ENCODE measurements around the gene AJAP1. TPM values are rescaled to one million over a fixed set of nuclear protein-coding genes. Genes with fewer than 3 reads are reported as not detected.

AJAP1 gene
- total and polyA plus RNA-seq, 2 of the 8 experiments (the other 6 are each of a cell fraction or from before 2014, with no cell fraction given), result 1.9 to 6.2 TPM

GRCh38 chr1:4633346-4633745 is 21.1 kb upstream of the AJAP1 start:
- H4K8ac ChIP-seq (ENCODE audit: extremely low read depth, insufficient read depth, low read length), result no peak overlapping the region
- POLR2A ChIA-PET (ENCODE audit: partially characterized antibody), result no interaction called here
- H3K4ac ChIP-seq (replicated peaks; ENCODE audit: insufficient read length, low read depth, low read length), result no peak overlapping the region
- no peak overlapping the region for H2AK5ac ChIP-seq (ENCODE audit: low read depth, low read length)
- H3K9me3 ChIP-seq (ENCODE audit: insufficient read depth in 2 of 2, low read depth in 1 of 2, low read length in 1 of 2), result no peaks in the 10 kb centered on the region
- no peaks in the 10 kb centered on the region for H3K36me3 ChIP-seq (ENCODE audit: control insufficient read depth in 2 of 4, insufficient read depth in 4 of 4, low read length in 3 of 4)
- no peaks in the 10 kb centered on the region for H4K20me1 ChIP-seq (replicated peaks in 1 of 2; ENCODE audit: control insufficient read depth in 1 of 2, insufficient read depth in 2 of 2, low read length in 2 of 2)
- no peak overlapping the region for H3K27ac ChIP-seq (ENCODE audit: low read depth, low read length)
- H3K23me2 ChIP-seq (ENCODE audit: low read depth, low read length), result no peaks in the 10 kb centered on the region; the same call in 1 of the 2 replicates
- H3K18ac ChIP-seq (ENCODE audit: extremely low read depth, low read length), result no peak overlapping the region
- no peak overlapping the region for H3K9ac ChIP-seq (replicated peaks in 1 of 4; ENCODE audit: extremely low read depth in 1 of 4, low read depth in 3 of 4, low read length in 3 of 4)
- FAIRE-seq (no peak), DNase-seq (ENCODE audit: low read depth in 1 of 2, low spot score in 2 of 2) (no peak)
- 94% methylated on average over 9 of the region's 9 CpGs; no CpG with 5 or more reads in 1 of the 2 experiments for WGBS, 2 experiments (ENCODE audit: extremely low coverage in 1 of 2, insufficient coverage in 1 of 2, insufficient read length in 1 of 2, insufficient replicate concordance in 2 of 2, low coverage in 1 of 2, low lambda C conversion rate in 2 of 2, missing lambda C conversion rate in 1 of 2)
- H3K56ac ChIP-seq (replicated peaks; ENCODE audit: insufficient read length, low read depth, low read length), result no peak overlapping the region
- H3K79me1 ChIP-seq (ENCODE audit: low read depth, low read length), result no peaks in the 10 kb centered on the region
- H3K79me2 ChIP-seq (ENCODE audit: control insufficient read depth in 1 of 2, insufficient read depth in 2 of 2, low read length in 2 of 2), result no peaks in the 10 kb centered on the region
- H4K91ac ChIP-seq (replicated peaks; ENCODE audit: insufficient read length, low read length), result no peak overlapping the region
- H3K4me1 ChIP-seq (replicated peaks in 1 of 4; ENCODE audit: control insufficient read depth in 3 of 4, insufficient read depth in 4 of 4, low read length in 3 of 4), result peaks cover 0 to 8% (median 2%) of the 10 kb centered on the region in 4 experiments; a peak in 4 of 7 replicates
- H2BK120ac ChIP-seq (replicated peaks; ENCODE audit: low read depth, low read length), result no peak overlapping the region
- no peak overlapping the region for H3K4me2 ChIP-seq (ENCODE audit: insufficient read depth in 1 of 2, low read depth in 2 of 2, low read length in 2 of 2)
- no peaks in the 10 kb centered on the region for H3K27me3 ChIP-seq (replicated peaks in 1 of 4; ENCODE audit: control insufficient read depth in 3 of 4, extremely low read depth in 1 of 4, insufficient read depth in 3 of 4, low read length in 3 of 4)
- no peak overlapping the region for H3K14ac ChIP-seq (ENCODE audit: insufficient read length)
- no peak overlapping the region for H2BK5ac ChIP-seq (ENCODE audit: low read depth, low read length)
- no peak overlapping the region for H2BK12ac ChIP-seq (ENCODE audit: low read depth, low read length)
- no peak overlapping the region for H3K4me3 ChIP-seq (ENCODE audit: extremely low read depth in 1 of 4, insufficient read depth in 2 of 4, low read depth in 3 of 4, low read length in 4 of 4)
- no peak overlapping the region for H4K5ac ChIP-seq (ENCODE audit: insufficient read length, low read depth, low read length)
- CTCF ChIA-PET (ENCODE audit: partially characterized antibody), result no interaction called here
- H2AFZ ChIP-seq (ENCODE audit: low read length), result no peak overlapping the region
- H2BK15ac ChIP-seq (ENCODE audit: low read length), result no peak overlapping the region
- no peak overlapping the region for H2BK20ac ChIP-seq (ENCODE audit: low read length)
- H3K23ac ChIP-seq (ENCODE audit: insufficient read length), result no peak overlapping the region
- no peak for TF ChIP-seq CEBPB (IDR thresholded peaks at IDR 0.05; ENCODE audit: low read depth, low read length)
- TF ChIP-seq RXRA (IDR thresholded peaks at IDR 0.05; ENCODE audit: insufficient read depth, low read depth, low read length), result no peak
- TF ChIP-seq RBBP5 (IDR thresholded peaks at IDR 0.05; ENCODE audit: borderline replicate concordance, low read depth, low read length), result no peak
- no peak for TF ChIP-seq GTF2F1 (IDR thresholded peaks at IDR 0.05; ENCODE audit: borderline replicate concordance, low read depth, low read length)
- no peak for TF ChIP-seq SP2 (IDR thresholded peaks at IDR 0.05; ENCODE audit: low read length)
- no peak for TF ChIP-seq KDM1A (IDR thresholded peaks at IDR 0.05; ENCODE audit: borderline replicate concordance, low read length)
- TF ChIP-seq HDAC2 (IDR thresholded peaks at IDR 0.05; ENCODE audit: borderline replicate concordance in 1 of 2, low read depth in 2 of 2, low read length in 2 of 2), result no peak
- no peak for TF ChIP-seq POU5F1 (IDR thresholded peaks at IDR 0.05; ENCODE audit: low read depth, low read length)
- no peak for TF ChIP-seq TAF1 (IDR thresholded peaks at IDR 0.05; ENCODE audit: low read depth, low read length)
- TF ChIP-seq ATF2 (IDR thresholded peaks at IDR 0.05; ENCODE audit: low read length), result no peak
- no peak for TF ChIP-seq NRF1 (IDR thresholded peaks at IDR 0.05; ENCODE audit: low read depth, low read length)
- no peak for TF ChIP-seq JUN (IDR thresholded peaks at IDR 0.05; ENCODE audit: low read depth, low read length)
- TF ChIP-seq TAF7 (optimal IDR thresholded peaks at IDR 0.05; ENCODE audit: borderline replicate concordance, low read depth, low read length), result no peak
- no peak for TF ChIP-seq TCF12 (IDR thresholded peaks at IDR 0.05; ENCODE audit: low read depth, low read length)

Data from H1 (cell line).